Rectal smooth muscle tissue (tissue), 1 donor: ENCODE data around the gene ZNF319.
"Not testable (repeated sequence)": the region's sequence is repeated elsewhere in the genome, so short reads cannot be mapped to it uniquely, and the experiment has no call there.

Source experiments
- H3K27ac ChIP-seq: one replicate; pipeline ENCODE4 v1.7.0; 2013; ENCODE audit warnings: low read depth, low read length, inconsistent platforms
- H3K27me3 ChIP-seq: one replicate; pipeline ENCODE4 v1.7.0; 2013; ENCODE audit warnings: low read length; ENCODE audit not compliant: control insufficient read depth, insufficient read depth
- H3K36me3 ChIP-seq: one replicate; pipeline ENCODE4 v1.7.0; 2013; ENCODE audit warnings: low read length; ENCODE audit not compliant: control insufficient read depth, insufficient read depth
- H3K4me1 ChIP-seq: one replicate; pipeline ENCODE4 v1.7.0; 2013; ENCODE audit warnings: low read length; ENCODE audit not compliant: control insufficient read depth, insufficient read depth
- H3K4me3 ChIP-seq: one replicate; pipeline ENCODE4 v1.7.0; 2013; ENCODE audit warnings: low read length
- H3K9ac ChIP-seq: one replicate; pipeline ENCODE4 v1.7.0; 2013; ENCODE audit warnings: low read length

Gene ZNF319

DNA sequence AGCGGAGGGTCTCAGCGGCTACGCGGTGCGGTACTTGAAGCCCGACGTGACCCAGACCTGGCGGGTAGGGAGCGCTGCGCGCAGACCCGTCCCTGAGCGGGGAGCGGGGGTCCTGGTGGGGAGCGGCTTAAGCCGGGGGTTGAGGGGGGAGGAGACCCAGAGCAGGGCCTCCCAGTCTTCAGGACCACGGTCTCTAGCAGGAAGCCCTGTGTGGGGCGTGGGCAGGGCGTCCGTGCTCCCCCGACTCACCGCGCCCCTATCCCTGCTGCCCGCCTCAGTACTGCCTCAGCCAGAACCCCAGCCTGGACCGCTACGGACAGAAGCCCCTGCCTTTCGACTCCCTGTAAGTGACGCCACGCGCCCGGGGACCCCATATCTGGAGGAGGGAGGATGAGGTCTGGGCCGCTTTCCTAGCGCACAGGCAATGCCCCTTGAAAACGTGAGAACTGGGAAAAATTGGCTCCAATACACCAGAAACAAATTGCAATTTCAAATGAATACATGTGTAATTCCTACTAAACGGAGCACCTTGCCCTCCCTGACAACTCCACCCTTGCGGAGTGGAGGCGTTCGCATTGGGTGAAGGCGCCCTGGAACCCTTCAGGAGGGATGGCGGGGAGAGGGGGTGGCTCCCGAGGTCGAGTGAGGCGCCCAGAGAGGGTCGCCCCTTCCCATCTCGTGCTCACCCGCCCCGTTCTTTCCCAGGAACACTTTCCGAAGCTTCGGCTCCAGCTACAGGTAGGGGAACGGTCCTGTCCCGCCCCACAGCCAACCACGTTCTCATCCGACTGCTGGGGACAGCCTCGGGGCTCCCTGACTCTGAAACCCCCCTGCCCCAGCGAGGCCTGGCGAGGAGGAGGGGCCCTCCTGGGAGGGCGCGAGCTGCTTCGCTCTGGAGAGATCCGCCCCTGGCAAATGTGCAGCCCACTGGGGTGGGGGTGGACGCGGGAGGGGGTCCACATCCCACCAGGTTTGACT is 15.0 kb downstream of the ZNF319 start:
- H3K4me1 ChIP-seq = peaks cover 3% of the 10 kb centered on the region
- H3K27ac ChIP-seq = no peak overlapping the region
- H3K27me3 ChIP-seq = no peaks in the 10 kb centered on the region
- no peak overlapping the region for H3K9ac ChIP-seq
- peak overlapping the region; percentile 70 for H3K4me3 ChIP-seq
- no peaks in the 10 kb centered on the region for H3K36me3 ChIP-seq

DNA sequence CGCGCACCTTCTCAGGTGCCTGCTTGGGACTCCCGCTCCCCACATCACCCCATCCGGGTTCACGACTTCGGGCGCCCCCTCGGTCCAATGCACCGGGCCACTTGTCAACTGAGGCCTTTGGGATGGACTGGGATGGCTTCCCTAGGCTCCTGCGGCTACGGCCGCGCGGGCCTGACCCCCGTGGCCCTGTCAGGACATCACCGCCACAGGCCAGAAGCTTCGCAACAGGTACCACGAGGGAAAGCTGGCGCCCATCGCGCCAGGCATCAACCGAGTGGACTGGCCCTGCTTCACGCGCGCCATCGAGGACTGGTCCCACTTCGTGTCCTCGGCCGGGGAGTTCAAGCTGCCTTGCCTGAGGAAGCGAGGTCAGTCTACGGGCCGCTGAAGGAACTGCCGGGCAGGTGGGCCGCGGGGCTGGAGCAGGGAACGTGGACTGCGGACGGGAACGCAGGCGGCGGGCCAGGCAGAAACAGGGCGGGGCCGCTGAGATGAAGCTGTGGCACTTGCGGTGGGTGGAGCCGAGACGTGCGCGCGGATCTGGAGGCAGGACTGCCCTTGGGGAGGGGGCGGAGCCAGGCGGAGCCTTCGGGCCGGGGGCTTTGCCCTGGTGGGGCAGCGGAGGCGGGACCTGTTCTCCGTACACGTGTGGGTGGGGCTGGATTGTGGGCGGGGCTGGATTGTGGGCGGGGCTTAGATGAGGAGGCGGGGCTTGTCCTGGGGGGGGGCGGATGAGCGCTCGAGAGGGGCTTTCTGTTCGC is 15.8 kb downstream of the ZNF319 start:
- H3K36me3 ChIP-seq = no peaks in the 10 kb centered on the region
- no peak overlapping the region for H3K27ac ChIP-seq
- H3K4me1 ChIP-seq = peaks cover 3% of the 10 kb centered on the region
- H3K27me3 ChIP-seq = no peaks in the 10 kb centered on the region
- peak overlapping the region; percentile 38 for H3K9ac ChIP-seq
- peak overlapping the region; percentile 70 for H3K4me3 ChIP-seq

DNA sequence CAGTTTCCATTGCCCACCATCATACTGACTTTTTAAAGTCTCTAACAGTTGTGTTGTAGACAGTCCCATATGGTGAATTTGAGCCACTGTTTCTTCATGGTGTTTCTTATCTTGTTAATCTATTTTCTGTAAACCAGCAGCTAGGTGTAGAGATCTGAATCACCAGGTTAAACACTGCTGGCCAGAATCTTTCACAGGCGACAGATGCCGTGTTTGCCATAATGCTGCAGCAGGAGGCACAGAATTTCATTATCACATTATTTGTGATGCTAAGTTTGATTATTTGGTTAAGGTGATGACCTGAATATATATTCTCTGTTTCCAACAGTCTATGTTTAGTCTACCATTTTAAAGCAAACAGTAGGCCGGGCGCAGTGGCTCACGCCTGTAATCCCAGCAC is 18.1 kb downstream of the ZNF319 start:
- Histone ChIP-seq H3K9ac (no peak overlapping the region), H3K36me3 (no peaks in the 10 kb centered on the region), H3K4me1 (peaks cover 3% of the 10 kb centered on the region), H3K27ac (no peak overlapping the region), H3K4me3 (no peak overlapping the region), H3K27me3 (no peaks in the 10 kb centered on the region)

- Histone ChIP-seq H3K9ac (no peak overlapping the region), H3K36me3 (no peaks in the 10 kb centered on the region), H3K4me1 (peaks cover 4% of the 10 kb centered on the region), H3K4me3 (no peak overlapping the region), H3K27ac (no peak overlapping the region), H3K27me3 (no peaks in the 10 kb centered on the region)
Observed at GRCh38 chr16:57981636-57982035, 18.8 kb downstream of the ZNF319 start.

DNA sequence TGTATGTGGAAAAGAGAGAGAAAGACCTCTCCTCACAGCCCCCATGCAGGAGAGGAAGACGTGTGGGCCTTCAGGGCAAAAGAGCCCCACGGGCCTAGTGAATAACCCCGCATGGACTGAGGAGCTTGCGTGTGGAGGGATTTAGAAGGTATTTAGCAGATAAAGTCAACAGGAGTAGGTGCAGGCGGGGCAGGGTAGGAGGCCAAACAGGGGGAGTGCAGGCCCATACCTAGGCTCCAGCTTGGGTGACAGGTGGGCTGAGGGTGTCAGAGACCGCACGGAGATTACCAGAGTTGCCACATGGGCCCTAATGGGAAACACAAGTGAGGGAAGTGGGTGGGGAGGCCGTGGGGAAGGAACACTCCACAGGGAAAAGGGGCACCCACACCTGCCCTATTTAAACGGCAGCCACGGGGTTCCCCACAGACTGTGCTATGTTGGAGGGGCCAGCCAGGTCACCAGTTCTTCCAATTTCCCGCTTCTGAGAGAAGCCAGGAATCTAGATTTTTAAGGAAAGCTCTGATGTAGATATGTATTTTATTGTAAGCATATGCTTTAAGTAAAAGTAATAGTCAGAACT is 21.4 kb downstream of the ZNF319 start:
- Histone ChIP-seq H3K27ac (no peak overlapping the region), H3K4me1 (peaks cover 6% of the 10 kb centered on the region), H3K27me3 (no peaks in the 10 kb centered on the region), H3K4me3 (no peak overlapping the region), H3K36me3 (no peaks in the 10 kb centered on the region), H3K9ac (no peak overlapping the region)

DNA sequence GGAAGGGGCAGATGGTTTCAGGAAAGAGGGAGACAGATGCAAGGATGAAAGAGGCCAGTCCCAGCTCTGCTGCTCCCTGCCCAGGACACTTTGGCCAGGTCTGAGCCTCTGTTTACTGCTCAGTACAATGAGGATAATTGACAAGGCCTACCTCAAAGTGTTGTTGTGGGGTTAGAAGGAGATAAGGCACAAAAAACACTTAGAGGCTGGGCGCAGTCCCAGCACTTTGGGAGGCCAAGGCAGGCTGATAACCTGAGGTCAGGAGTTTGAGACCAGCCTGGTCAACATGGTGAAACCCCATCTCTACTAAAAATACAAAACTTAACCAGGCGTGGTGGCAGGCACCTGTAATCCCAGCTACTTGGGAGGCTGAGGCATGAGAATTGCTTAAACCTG is 22.4 kb downstream of the ZNF319 start:
- H3K27ac ChIP-seq, H3K4me1 ChIP-seq, H3K27me3 ChIP-seq, H3K36me3 ChIP-seq, H3K9ac ChIP-seq, H3K4me3 ChIP-seq: not testable (repeated sequence)

DNA sequence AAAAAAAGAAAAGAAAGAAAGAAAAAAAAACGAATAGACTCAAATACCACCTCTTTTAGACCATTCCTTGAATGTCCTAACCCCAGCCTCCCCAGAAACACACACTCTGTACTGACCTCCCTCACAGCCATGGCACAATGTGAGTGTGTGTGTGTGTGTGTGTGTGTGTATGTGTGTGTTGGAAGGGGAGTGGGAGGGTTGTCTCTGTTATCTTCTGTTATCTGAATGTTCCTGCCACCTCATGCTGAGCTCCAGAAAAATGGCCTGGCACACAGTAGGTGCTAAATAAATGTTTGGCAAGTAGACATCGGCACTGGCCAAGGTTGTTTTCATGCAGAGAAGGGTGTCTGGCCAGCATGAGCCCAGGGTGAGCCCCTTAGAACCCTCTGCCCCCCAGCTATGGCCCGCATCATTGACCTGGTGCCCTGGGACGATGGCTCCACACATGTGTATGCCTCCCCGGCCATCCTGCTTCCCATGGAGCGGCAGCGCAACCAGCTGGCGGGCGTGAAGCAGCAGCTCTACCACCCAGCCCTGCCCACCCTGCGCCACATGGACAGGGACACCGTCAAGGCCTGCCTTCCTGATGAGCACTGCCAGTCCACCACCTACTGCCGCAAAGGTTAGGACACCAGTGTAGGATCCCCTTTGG is 22.9 kb downstream of the ZNF319 start:
- H3K27me3 ChIP-seq = no peaks in the 10 kb centered on the region
- no peak overlapping the region for H3K27ac ChIP-seq
- H3K4me3 ChIP-seq = no peak overlapping the region
- H3K9ac ChIP-seq = no peak overlapping the region
- H3K4me1 ChIP-seq = peaks cover 6% of the 10 kb centered on the region
- H3K36me3 ChIP-seq = no peaks in the 10 kb centered on the region

DNA sequence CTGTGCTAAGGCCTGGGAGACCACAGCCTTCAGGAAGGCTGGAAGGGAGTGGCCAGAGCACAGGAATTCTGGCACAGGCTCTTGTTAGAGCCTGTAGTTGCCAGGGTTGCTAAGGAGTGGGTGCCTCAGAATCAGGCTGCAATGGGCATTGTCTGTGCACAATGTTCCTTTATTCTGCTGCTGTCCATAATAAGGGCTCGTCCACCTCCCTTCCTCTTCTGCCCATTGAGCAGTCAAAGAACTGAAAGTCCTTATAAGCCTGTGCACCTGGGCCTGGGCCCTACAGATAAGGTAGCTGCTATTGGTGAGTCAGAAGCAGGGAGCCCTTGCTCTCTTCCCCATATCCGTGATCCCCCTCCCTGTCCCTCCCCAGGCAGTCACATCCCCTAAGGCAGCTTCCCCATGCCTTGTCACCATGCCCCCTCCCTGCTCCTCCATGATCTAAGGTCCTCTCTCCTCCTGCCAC is 24.1 kb downstream of the ZNF319 start:
- no peaks in the 10 kb centered on the region for H3K36me3 ChIP-seq
- no peak overlapping the region for H3K9ac ChIP-seq
- H3K27me3 ChIP-seq = no peaks in the 10 kb centered on the region

DNA sequence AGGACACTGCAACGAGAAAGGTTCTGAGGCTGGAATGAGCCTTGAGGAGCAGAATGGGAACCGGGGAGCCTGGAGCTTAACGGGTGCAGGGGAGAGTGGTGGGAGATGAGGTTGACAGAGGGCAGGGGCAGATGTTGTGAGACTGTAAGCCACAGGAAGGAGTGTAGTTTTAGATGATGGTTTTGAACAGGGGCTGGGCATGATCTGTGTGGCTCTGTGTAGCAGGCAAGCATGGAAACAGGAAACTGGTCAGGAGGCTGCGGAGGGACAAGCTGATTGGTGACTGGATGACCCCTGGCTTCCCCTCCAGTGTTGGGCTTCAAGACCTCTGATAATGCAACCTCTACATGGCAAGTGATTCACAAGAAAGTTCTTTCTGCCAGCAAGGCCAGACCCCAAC is 28.2 kb downstream of the ZNF319 start:
- peaks cover 6% of the 10 kb centered on the region for H3K4me1 ChIP-seq
- H3K36me3 ChIP-seq = no peaks in the 10 kb centered on the region
- no peak overlapping the region for H3K9ac ChIP-seq
- H3K4me3 ChIP-seq = no peak overlapping the region
- H3K27ac ChIP-seq = no peak overlapping the region
- no peaks in the 10 kb centered on the region for H3K27me3 ChIP-seq

More for the DNA sequence above, 24.1 kb downstream of the ZNF319 start:
- no peak overlapping the region for H3K4me3 ChIP-seq
- H3K27ac ChIP-seq = peak overlapping the region; percentile 19
- H3K4me1 ChIP-seq = peaks cover 6% of the 10 kb centered on the region

DNA sequence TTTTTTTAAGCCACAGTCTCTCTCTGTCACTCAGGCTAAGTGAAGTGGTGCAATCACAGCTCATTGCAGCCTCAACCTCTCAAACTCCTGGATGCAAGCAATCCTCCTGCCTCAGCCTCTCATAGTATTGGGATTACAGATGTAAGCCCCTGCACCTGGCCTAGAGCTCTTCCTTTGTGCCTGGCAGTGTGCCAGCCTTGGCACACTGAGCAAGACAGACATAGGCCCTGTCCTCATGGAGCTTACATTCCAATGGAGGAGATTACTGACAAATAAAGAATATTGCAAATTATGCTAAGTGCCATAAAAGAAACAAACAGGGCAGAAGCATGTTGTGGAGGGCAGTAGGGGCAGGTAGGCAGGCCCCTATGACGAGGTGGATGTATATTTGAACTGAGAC is 28.6 kb downstream of the ZNF319 start:
- peaks cover 6% of the 10 kb centered on the region for H3K4me1 ChIP-seq
- no peak overlapping the region for H3K27ac ChIP-seq
- H3K36me3 ChIP-seq = no peaks in the 10 kb centered on the region
- no peaks in the 10 kb centered on the region for H3K27me3 ChIP-seq
- no peak overlapping the region for H3K4me3 ChIP-seq
- H3K9ac ChIP-seq = no peak overlapping the region

DNA sequence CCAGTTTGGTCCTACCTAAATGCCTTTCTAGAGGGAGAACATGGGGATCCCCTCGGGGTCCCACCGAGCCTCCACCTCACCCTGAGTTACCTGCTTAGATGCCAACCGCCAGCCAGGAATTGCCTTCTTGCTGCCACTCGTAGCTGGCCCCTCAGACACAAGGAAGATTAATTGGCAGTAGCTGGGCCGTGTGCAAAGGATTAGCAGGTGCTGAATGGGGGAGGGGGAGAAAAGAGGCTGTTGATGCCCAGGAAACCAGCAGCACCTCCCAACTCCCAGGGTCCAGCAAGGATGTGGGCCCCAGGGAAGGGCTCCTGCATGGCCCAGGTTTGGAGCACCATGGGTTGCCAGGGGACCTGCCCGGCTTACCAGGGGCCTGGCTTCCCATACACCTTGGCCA is 29.5 kb downstream of the ZNF319 start, which contains the start of gene CNGB1:
TSS of gene CNGB1 (minus strand) at position 159 of the 400 bp plus-strand sequence. CDS start 3,842 bp downstream, outside the sequence.
- Histone ChIP-seq H3K27me3 (no peaks in the 10 kb centered on the region), H3K9ac (no peak within 1 kb of the TSS), H3K4me3 (no peak within 1 kb of the TSS), H3K36me3 (no peaks in the 10 kb centered on the region), H3K4me1 (peaks cover 2% of the 10 kb centered on the region), H3K27ac (no peak within 1 kb of the TSS)

GRCh38 chr16:57970319-57970718 is 30.2 kb downstream of the ZNF319 start:
- H3K36me3 ChIP-seq = no peaks in the 10 kb centered on the region
- H3K27ac ChIP-seq = no peak overlapping the region
- no peaks in the 10 kb centered on the region for H3K27me3 ChIP-seq
- no peak overlapping the region for H3K9ac ChIP-seq
- H3K4me1 ChIP-seq = no peaks in the 10 kb centered on the region
- no peak overlapping the region for H3K4me3 ChIP-seq
